NOMO-1 treated with DMSO at 0.1 percent for 48 hours (cell line): ENCODE results near the gene DNAJB14.

Experiments used
- DNase-seq: peaks from one replicate; lab custom pipeline; 2025; ENCODE audit not compliant: unreplicated experiment; lab: John Stamatoyannopoulos, UW

The DNAJB14 gene

GRCh38 chr4:99872570-99872969 lies 73.8 kb downstream of the DNAJB14 start:
- DNase-seq: no peak

- no peak for DNase-seq
These were observed 78.3 kb downstream of the DNAJB14 start for GRCh38 chr4:99868126-99868596.

- no peak for DNase-seq
These were observed 82.6 kb downstream of the DNAJB14 start for GRCh38 chr4:99863804-99864203.

- peak; percentile 34 for DNase-seq
These were observed 85.1 kb downstream of the DNAJB14 start for GRCh38 chr4:99861120-99861905.

- no peak for DNase-seq
These were observed 85.9 kb downstream of the DNAJB14 start for GRCh38 chr4:99860521-99860920.

GRCh38 chr4:99859618-99860017 lies 86.8 kb downstream of the DNAJB14 start:
- no peak for DNase-seq

GRCh38 chr4:99857307-99857706 lies 89.1 kb downstream of the DNAJB14 start:
- DNase-seq: peak; percentile 85

- DNase-seq: peak; percentile 90
These were observed 90.3 kb downstream of the DNAJB14 start for GRCh38 chr4:99856166-99856565.

- DNase-seq: peak; percentile 91
These were observed 90.7 kb downstream of the DNAJB14 start for GRCh38 chr4:99855678-99856077.

- DNase-seq: no peak
These were observed 92.4 kb downstream of the DNAJB14 start for GRCh38 chr4:99853999-99854398.

GRCh38 chr4:99853190-99853589 lies 93.2 kb downstream of the DNAJB14 start:
- no peak for DNase-seq

- no peak for DNase-seq
These were observed 94.1 kb downstream of the DNAJB14 start for GRCh38 chr4:99852199-99852749.

GRCh38 chr4:99848591-99849001 lies 97.8 kb downstream of the DNAJB14 start:
- no peak for DNase-seq

- DNase-seq: peak; percentile 86
These were observed 98.9 kb downstream of the DNAJB14 start for GRCh38 chr4:99847362-99847976.

GRCh38 chr4:99846891-99847290 lies 99.5 kb downstream of the DNAJB14 start:
- DNase-seq: no peak
